K562 (cell line): ENCODE results near the gene CD37. TPM values are rescaled to one million over a fixed set of nuclear protein-coding genes. Genes with fewer than 3 reads are reported as not detected.

Experiments used
- ARID1B ChIP-seq: fragments of 450-650 bp; IDR thresholded peaks from 2 replicates; pipeline ENCODE4 v1.6.1; 2016; ENCODE audit warnings: antibody characterized with exemption, mild to moderate bottlenecking, inconsistent platforms
- BDP1 ChIP-seq: IDR thresholded peaks from 3 replicates; pipeline ENCODE4 v1.6.1; 2011; ENCODE audit not compliant: insufficient read length, insufficient read depth
- CAMTA2 ChIP-seq: fragments of 250-450 bp; sonication (Bioruptor Pico); conservative IDR thresholded peaks from 2 replicates; pipeline ENCODE4 v1.5.1; 2022
- CC2D1A ChIP-seq: fragments of 450-650 bp; IDR thresholded peaks from 2 replicates; pipeline ENCODE4 v1.6.1; 2017; ENCODE audit warnings: mild to moderate bottlenecking
- CEBPB ChIP-seq: fragments of 450-650 bp; IDR thresholded peaks from 2 replicates; pipeline ENCODE4 v1.6.1; 2016; ENCODE audit warnings: missing genetic modification characterization, missing compliant biosample characterization
- DPF2 ChIP-seq: fragments of 450-650 bp; IDR thresholded peaks from 2 replicates; pipeline ENCODE4 v1.6.1; 2016
- ETV5 ChIP-seq: sonication (generic); formaldehyde crosslinking; IDR thresholded peaks from 2 replicates; pipeline ENCODE4 v1.4.0; 2020; ENCODE audit warnings: low read depth, mild to moderate bottlenecking, missing genetic modification reagents
- GATA2 ChIP-seq: sonication (generic); formaldehyde crosslinking; IDR thresholded peaks from 2 replicates; pipeline ENCODE4 v1.4.0; 2020; ENCODE audit warnings: mild to moderate bottlenecking, missing genetic modification reagents
- ILF3 ChIP-seq: fragments of 450-650 bp; IDR thresholded peaks from 2 replicates; pipeline ENCODE4 v1.6.1; 2018; ENCODE audit warnings: antibody characterized with exemption, mild to moderate bottlenecking, moderate library complexity, borderline replicate concordance
- LEF1 ChIP-seq: fragments of 450-650 bp; IDR thresholded peaks from 2 replicates; pipeline ENCODE4 v1.6.1; 2016; ENCODE audit warnings: mild to moderate bottlenecking
- MTA3 ChIP-seq: fragments of 450-650 bp; formaldehyde crosslinking; IDR thresholded peaks from 2 replicates; pipeline ENCODE4 v1.6.1; 2017; ENCODE audit warnings: mild to moderate bottlenecking, borderline replicate concordance
- PHF20 ChIP-seq: fragments of 450-650 bp; IDR thresholded peaks from 2 replicates; pipeline ENCODE4 v1.6.1; 2018; ENCODE audit not compliant: partially characterized antibody
- SMARCA5 ChIP-seq: fragments of 450-650 bp; IDR thresholded peaks from 2 replicates; pipeline ENCODE4 v1.6.1; 2016
- SMARCE1 ChIP-seq: fragments of 450-650 bp; IDR thresholded peaks from 2 replicates; pipeline ENCODE4 v1.7.1; 2016; ENCODE audit warnings: mild to moderate bottlenecking
- YBX1 ChIP-seq: fragments of 450-650 bp; IDR thresholded peaks from 2 replicates; pipeline ENCODE4 v1.7.1; 2016; ENCODE audit warnings: mild to moderate bottlenecking
- ZFP91 ChIP-seq: sonication (generic); formaldehyde crosslinking; IDR thresholded peaks from 2 replicates; pipeline ENCODE4 v1.8.0; 2022; ENCODE audit warnings: mild to moderate bottlenecking, missing genetic modification reagents
- polyA plus RNA-seq, 8 experiments: library from polyadenylated mRNA; depleted of rRNA in 4 of 8; stranded (reverse) in 5 of 8; unstranded in 3 of 8; fragments of >200 nt; fragmentation: Nextera tagmentation in 2 of 8; fragmentation: Illumina TruSeq in 1 of 8; extraction: Ambion mirVana in 2 of 8; extraction: Trizol in 1 of 8; gene quantifications; 2 replicates each; pipeline versions ENCODE4 v1.2.1 to v1.2.3, GENCODE V29; 2011 to 2014; ENCODE audit warnings: inconsistent platforms in 1 of 8, missing spikeins in 1 of 8
- total RNA-seq, 7 experiments: library from RNA; depleted of rRNA in 6 of 7; stranded (reverse); fragments of >200 nt in 6 of 7; fragmentation: Illumina TruSeq in 2 of 7; extraction: Trizol in 2 of 7; gene quantifications; 2 replicates each; pipeline versions ENCODE4 v1.2.1 to v1.2.3, GENCODE V29; 2011 to 2021; ENCODE audit warnings: low replicate concordance in 1 of 7
- TF ChIP-seq, protein P1 (sequence below), 2 experiments: fragments of 450-650 bp in 1 of 2; sonication (generic) in 1 of 2; formaldehyde crosslinking in 1 of 2; IDR thresholded peaks; 2 replicates each; pipeline versions ENCODE4 v1.7.1 to v1.9.0; 2016 to 2022; ENCODE audit warnings: inconsistent platforms in 1 of 2, mild to moderate bottlenecking in 1 of 2, missing genetic modification reagents in 1 of 2
- TF ChIP-seq, protein P2 (sequence below), 2 experiments: fragments of 450-650 bp; IDR thresholded peaks; 2 replicates each; pipeline ENCODE4 v1.6.1; 2016

Gene CD37
- total and polyA plus RNA-seq, 9 of the 15 experiments (the other 6 are each of a cell fraction or from before 2014, with no cell fraction given), result 2.5 to 19.0 (median 7.4) TPM

- TF ChIP-seq, protein P1, sequence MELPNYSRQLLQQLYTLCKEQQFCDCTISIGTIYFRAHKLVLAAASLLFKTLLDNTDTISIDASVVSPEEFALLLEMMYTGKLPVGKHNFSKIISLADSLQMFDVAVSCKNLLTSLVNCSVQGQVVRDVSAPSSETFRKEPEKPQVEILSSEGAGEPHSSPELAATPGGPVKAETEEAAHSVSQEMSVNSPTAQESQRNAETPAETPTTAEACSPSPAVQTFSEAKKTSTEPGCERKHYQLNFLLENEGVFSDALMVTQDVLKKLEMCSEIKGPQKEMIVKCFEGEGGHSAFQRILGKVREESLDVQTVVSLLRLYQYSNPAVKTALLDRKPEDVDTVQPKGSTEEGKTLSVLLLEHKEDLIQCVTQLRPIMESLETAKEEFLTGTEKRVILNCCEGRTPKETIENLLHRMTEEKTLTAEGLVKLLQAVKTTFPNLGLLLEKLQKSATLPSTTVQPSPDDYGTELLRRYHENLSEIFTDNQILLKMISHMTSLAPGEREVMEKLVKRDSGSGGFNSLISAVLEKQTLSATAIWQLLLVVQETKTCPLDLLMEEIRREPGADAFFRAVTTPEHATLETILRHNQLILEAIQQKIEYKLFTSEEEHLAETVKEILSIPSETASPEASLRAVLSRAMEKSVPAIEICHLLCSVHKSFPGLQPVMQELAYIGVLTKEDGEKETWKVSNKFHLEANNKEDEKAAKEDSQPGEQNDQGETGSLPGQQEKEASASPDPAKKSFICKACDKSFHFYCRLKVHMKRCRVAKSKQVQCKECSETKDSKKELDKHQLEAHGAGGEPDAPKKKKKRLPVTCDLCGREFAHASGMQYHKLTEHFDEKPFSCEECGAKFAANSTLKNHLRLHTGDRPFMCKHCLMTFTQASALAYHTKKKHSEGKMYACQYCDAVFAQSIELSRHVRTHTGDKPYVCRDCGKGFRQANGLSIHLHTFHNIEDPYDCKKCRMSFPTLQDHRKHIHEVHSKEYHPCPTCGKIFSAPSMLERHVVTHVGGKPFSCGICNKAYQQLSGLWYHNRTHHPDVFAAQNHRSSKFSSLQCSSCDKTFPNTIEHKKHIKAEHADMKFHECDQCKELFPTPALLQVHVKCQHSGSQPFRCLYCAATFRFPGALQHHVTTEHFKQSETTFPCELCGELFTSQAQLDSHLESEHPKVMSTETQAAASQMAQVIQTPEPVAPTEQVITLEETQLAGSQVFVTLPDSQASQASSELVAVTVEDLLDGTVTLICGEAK (IDR thresholded peaks at IDR 0.05), result peak; percentile 73
- TF ChIP-seq, protein P1 (CRISPR knock-in tag; IDR thresholded peaks at IDR 0.05), result no peak
- TF ChIP-seq CAMTA2 (CRISPR knock-in tag) (no peak), ZFP91 (no peak), PHF20 (peak; percentile 46), CC2D1A (0 out of 2 replicates have a peak, but pooled peaks have one; percentile 20), ARID1B (0 out of 2 replicates have a peak, but pooled peaks have one; percentile 58), LEF1 (0 out of 2 replicates have a peak, but pooled peaks have one; percentile 50), ILF3 (no peak), DPF2 (0 out of 2 replicates have a peak, but pooled peaks have one; percentile 73), BDP1 (no peak), MTA3 (0 out of 2 replicates have a peak, but pooled peaks have one; percentile 25), ETV5 (0 out of 2 replicates have a peak, but pooled peaks have one; percentile 1), SMARCE1 (0 out of 2 replicates have a peak, but pooled peaks have one; percentile 66), YBX1 (no peak), SMARCA5 (peak; percentile 36; the same call in 1 of the 2 replicates), GATA2 (CRISPR knock-in tag) (no peak), CEBPB (peak; percentile 95)
- TF ChIP-seq, protein P2, sequence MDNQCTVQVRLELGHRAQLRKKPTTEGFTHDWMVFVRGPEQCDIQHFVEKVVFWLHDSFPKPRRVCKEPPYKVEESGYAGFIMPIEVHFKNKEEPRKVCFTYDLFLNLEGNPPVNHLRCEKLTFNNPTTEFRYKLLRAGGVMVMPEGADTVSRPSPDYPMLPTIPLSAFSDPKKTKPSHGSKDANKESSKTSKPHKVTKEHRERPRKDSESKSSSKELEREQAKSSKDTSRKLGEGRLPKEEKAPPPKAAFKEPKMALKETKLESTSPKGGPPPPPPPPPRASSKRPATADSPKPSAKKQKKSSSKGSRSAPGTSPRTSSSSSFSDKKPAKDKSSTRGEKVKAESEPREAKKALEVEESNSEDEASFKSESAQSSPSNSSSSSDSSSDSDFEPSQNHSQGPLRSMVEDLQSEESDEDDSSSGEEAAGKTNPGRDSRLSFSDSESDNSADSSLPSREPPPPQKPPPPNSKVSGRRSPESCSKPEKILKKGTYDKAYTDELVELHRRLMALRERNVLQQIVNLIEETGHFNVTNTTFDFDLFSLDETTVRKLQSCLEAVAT (IDR thresholded peaks at IDR 0.05), result peak in 1 of 2 experiments; percentile 13; a peak in 1 of 4 replicates
Observed at GRCh38 chr19:49364083-49364737, 29.0 kb downstream of the CD37 start (continued).
